HG02571 (cell line): ENCODE data around the gene LGALS9.
"Not testable (repeated sequence)": the region's sequence is repeated elsewhere in the genome, so short reads cannot be mapped to it uniquely, and the experiment has no call there.

Experiments
- ATAC-seq: cut with Tn5 transposase; IDR thresholded peaks from one replicate; pipeline ENCODE4 v1.9.1; 2021; ENCODE audit warnings: mild to moderate bottlenecking, moderate library complexity; ENCODE audit not compliant: unreplicated experiment

LGALS9 gene

DNA sequence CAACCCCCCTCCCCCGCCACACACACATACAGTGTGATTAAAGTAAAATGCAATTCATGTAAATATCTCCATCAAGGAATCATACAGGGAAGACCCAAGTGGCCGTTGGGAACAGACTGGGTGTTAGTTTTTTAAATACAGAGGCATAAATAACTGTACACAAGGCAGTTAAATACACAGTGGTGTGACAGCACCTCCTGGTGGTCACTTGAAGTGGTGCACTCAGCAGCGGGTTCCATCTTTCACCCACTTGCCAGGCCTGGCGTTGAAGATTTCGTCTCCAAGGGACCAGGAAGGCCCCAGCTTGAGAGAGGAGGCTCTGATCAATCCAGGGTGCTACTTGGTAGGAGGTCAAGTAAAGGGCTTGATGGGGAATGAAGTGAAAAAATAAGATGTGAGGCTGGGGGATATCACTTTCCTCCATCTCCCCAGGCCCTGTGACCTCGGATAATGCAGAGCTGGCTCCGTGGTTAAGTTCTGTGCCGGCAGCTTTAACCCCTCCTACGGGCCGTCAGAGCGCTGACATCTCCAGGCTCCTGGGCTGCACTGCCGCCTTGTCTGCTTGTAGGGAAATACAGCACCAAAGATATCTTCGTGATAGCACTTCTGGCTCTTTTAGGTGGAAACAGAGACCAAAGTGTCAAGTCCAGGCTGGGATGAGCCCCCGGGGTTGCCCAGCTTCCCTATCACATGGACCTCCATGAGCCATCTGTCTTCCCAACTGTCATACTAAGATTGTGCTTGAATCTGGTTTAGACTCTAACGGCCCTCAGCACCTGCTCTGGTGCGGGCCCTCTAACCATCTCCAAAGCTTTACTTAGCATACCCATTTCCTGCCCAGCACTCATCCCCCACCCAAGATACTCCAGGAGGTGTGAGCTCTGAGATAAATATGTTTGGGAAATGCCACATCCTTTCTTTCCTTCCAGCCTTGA, 20.7 kb downstream of the LGALS9 start:
- ATAC-seq = no peak

DNA sequence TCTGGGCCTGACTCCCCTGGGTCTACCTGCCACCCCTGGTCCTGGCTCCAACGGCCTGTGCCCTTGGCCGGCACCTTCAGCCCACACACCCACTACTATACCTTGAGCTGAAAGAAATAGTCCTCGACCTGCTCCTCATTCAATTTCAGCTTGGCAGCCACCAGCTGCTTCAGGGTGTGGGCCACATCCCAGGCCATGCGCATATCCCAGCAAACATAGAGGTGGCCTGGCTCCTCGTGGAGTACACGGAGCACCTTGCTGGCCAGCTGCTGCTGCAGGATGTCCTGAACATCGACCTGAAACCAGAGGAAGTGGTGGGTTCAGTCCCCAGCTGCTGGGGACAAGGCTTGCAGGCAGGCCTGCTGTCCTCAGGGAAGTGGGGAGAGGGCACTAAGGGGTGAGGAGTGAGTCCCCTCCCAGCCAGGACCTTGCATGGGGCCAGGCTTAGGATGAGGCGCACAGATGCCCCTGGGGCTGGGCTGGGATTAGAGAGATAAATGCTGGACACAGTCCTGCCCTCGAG, 22.5 kb downstream of the LGALS9 start:
- ATAC-seq = not testable (repeated sequence)

GRCh38 chr17:27654136-27654535, 23.1 kb downstream of the LGALS9 start:
- ATAC-seq = no peak

GRCh38 chr17:27654654-27655524, 23.9 kb downstream of the LGALS9 start:
- no peak for ATAC-seq

- not testable (repeated sequence) for ATAC-seq
These were observed 24.6 kb downstream of the LGALS9 start for GRCh38 chr17:27655525-27656111.

- ATAC-seq = not testable (repeated sequence)
These were observed 25.6 kb downstream of the LGALS9 start for GRCh38 chr17:27656620-27657019.

GRCh38 chr17:27657620-27658019, 26.6 kb downstream of the LGALS9 start:
- ATAC-seq = no peak

GRCh38 chr17:27659683-27660082, 28.7 kb downstream of the LGALS9 start:
- ATAC-seq = no peak

DNA sequence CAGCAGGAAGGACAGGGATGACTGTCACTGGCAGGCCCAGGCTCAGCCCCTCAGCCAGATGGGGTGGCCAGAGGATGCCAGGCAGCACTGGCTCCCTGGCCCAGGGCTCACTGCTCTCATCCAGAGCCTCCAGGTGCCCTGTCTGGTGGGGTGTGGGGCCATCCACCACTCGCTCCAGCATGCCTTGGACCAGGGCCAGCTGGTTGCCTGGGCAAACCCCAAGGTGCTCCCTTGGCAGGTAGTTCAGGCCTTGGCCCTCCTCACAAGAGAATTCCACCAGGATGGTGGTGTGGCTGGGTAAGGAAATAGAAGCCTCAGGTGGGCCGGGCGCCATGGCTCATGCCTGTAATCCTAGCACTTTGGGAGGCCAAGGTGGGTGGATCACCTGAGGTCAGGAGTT, 29.4 kb downstream of the LGALS9 start:
- no peak for ATAC-seq

DNA sequence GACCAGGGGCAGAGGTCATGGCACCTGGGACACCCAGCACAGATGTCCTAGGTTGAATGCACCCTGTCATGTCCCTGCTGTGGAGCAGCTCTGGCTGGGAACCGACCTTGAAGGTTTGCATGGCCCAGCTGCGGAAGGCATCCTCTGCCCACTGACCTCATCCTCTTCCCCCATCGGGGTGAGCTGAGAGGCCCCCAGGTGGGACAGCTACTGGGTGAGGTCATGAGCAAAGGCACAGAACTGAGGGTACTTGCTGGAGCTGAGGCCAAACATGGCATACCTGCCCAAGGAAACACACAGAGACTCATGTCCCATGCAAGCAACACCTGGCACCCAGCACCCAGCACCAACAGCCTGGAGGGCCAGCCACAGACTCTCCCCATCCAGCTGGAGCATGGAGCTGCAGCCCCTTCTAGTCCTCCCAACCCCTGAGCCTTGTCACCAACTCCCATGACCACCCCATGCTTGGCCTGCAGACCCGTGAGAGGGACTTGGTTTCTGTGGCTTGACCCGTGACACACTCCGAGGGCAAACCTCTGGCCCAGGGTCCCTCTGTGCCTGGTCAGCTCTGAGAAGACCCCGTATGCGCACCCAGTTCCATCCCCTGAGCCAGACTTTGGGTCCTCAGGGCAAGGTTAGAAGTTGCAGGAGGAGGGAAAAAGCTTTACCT, 33.1 kb downstream of the LGALS9 start:
- ATAC-seq = no peak

DNA sequence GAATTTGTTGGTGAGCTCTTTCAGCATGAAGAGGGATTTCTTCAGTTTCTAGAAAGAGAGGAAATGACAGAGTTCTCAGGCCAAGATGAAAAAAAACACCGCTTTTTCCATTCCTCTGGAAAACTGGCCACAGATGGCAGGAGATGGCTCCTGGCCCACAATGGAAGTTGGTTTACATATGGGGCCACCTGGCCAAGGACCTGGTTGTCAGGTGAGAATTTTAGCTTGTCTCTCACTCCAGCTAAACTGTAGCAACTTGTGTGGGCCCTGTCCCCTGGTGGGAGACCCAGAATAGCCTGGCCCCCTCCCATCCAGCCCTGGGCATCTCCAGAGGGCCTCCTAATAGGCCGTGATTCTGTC, 33.6 kb downstream of the LGALS9 start:
- no peak for ATAC-seq

DNA sequence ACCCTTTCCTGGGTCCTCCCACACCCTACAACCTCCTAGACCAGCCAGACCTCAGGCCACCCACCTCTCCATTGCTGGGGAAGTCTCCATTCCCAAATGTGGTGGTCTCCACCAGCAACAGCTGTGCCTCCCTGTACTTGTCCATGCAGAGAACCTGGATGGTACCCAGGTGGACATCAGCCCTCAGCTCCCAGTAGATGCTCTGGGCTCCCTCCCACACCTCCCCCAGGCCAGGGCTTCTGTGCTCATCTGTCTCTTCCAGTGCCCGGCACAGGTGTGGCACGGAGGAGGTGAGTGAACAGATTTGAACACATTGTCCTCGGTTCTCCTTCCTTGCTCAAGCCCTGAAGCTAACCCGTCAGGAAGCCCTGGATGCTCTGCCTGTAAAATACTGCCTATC, 34.6 kb downstream of the LGALS9 start:
- ATAC-seq = no peak

GRCh38 chr17:27666270-27666669, 35.3 kb downstream of the LGALS9 start:
- not testable (repeated sequence) for ATAC-seq

GRCh38 chr17:27666831-27667560, 36.0 kb downstream of the LGALS9 start:
- no peak for ATAC-seq

GRCh38 chr17:27667656-27668487, 36.9 kb downstream of the LGALS9 start:
- ATAC-seq = no peak

DNA sequence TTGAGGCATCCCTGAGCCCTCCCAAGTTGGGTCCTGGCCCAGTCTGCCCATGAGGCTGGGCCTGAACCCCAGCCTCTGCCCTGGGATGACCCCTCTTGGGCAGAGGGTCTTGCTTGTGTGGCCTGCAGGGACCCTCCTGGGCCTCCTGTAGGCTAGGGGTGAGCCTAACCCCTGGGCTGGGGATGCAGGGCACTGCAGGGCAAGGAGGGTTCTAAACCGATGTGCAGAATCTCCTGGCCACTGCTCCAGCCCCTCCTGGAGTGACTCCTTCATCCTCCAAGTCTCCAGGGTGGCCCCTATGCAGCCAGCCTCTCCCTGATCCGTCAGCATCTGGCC, 37.5 kb downstream of the LGALS9 start:
- ATAC-seq = no peak

DNA sequence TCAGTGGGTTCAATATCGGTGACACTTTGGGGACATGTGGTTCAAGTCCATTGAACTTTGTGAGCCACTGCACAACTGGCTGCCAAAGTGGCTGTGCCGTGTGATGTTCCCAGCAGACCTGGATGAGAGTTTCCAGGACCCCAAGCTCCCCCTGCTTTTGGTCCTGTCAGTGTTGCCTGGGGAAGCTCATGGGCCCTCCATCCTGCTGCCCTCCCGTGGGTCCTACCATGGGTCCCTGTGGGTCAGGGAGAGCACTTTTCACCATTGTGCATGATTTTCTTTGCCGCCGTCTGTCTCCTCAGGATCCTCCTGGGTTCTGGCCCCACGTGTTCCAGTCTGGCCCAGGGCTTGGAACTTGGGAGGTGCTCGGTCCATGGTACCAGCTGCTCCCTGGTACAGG, 38.1 kb downstream of the LGALS9 start:
- no peak for ATAC-seq

- no peak for ATAC-seq
These were observed 38.9 kb downstream of the LGALS9 start for GRCh38 chr17:27669850-27670249.
